Amniotic stem cell (primary cell): ENCODE measurements around the gene FGFR3.

Source experiments
- DNase-seq: peaks from one replicate; lab custom pipeline; 2025; lab: John Stamatoyannopoulos, UW

The FGFR3 gene

DNA sequence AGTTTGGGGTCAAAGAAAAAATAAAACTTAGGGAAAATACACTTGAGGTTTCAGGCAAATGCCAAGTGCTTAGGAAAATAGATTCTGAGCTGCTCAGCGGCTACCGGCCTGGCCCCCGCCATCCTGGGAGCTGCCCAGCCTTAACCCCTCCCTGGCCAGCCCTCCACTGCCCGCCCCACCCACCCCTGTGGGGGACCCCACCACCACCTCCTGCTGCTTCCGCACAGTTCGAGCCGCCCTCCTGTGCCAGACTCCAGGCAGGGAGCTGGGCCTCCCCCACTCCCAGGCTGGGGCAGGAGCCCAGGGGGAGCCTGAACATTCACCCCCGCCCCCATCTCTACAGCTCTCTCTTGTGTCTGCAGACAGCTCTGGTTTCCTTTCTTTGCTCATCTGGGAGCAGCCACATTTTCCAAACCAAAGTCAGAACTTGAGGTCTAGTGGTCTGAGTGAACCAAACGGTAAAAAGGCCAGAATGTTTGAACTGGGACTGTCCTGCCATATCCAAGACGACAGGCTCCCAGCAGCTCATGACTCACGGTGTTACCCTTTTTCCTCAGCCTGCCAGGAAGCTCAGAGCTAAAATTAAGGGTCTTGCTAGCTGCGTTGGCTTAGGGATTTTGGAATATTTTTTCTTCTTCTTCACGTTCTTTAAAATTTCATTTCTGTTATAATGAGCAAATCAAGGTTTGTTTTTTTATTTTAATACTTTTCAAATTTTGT lies 4.7 kb upstream of the FGFR3 start:
- DNase-seq: no peak

DNA sequence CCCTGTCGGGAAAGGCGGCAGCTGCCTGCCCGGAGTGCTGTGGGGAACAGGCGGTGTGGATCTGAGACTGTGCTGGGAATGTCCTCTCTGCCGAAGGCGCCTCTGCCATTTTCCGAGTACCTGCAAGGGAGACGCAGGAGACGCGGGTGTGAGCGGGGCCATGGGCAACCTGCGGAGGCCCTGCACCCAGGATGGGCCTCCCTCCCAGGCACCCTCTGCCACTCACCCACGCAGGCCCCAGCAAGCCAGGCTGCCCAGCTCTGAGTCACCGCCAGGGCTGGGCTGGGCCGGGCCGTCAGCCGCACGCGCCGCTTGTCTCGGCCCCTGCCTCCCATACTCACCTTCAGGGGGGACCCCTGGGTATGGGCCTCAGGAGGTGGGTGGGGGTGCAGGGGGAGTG lies 3.5 kb upstream of the FGFR3 start:
- no peak for DNase-seq

DNA sequence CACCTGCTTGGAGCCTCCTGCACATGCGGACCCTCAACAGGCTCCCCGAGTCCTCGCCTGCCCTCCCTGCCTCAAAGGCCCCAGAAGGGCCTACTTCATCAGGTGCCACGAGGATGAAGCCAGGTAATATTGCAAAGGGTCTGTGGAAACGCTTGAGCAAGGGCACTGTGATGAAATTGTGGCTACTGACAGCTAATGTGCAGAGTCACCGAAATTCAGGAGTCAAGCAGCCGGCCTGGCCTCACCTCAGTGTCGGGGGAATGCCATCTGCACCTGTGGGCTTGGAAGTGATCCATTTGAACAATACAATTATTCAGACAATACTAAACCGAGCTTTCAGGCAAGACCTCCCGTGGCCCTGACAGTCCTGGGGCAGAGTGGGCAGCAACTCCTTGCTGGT lies 3.1 kb upstream of the FGFR3 start:
- no peak for DNase-seq

- no peak for DNase-seq
Measured at GRCh38 chr4:1792158-1792831, 798 bp upstream of the FGFR3 start.

- DNase-seq: no peak
Measured at GRCh38 chr4:1793496-1793840, 375 bp downstream of the FGFR3 start.

- DNase-seq: no peak
Measured at GRCh38 chr4:1793940-1794808, 1.1 kb downstream of the FGFR3 start.

GRCh38 chr4:1794809-1795298 lies 1.8 kb downstream of the FGFR3 start:
- DNase-seq: no peak

DNA sequence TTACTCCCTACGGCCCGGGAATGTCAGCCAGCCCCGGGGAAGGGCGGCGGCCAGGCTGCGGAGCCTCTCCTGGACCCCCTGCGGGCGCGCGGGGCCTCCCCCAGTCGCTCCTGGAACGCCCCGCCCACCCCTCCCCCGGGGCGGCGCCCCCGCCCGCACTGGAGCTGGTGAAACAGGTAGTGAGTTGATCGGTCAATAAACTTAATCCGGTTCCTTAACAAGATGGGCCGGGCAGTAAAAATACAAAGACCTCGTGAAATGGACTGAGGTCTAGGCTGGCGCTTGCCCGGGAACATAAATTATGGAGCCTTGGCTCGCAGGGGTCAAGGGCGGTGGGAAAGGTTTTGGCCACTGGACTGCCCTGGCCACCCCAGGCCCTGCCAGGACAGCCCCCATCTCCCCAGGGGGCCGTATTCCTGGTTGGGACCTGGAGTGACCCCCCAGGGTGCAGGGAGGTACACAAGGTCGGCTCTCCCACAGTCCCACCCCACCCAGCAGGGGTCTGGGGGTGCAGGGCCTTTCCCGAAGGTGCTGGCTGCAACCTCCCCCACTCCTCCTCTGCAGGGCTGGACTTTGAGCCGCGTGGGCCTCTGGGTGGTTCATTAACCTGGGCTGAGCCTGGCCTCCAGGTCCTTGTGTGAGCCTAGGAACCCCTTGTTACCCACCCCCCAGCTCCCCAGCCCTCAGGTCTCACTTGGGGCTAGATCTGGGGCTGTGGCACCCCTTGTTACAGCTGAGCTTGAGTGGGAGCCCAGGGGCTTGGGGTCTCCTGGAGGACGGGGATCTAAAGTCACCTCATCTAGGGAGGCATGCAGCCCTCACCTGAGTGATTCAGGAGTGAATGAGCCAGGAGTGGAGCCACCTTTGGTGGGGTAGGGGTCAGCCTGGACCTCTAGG lies 2.5 kb downstream of the FGFR3 start:
- DNase-seq: no peak

DNA sequence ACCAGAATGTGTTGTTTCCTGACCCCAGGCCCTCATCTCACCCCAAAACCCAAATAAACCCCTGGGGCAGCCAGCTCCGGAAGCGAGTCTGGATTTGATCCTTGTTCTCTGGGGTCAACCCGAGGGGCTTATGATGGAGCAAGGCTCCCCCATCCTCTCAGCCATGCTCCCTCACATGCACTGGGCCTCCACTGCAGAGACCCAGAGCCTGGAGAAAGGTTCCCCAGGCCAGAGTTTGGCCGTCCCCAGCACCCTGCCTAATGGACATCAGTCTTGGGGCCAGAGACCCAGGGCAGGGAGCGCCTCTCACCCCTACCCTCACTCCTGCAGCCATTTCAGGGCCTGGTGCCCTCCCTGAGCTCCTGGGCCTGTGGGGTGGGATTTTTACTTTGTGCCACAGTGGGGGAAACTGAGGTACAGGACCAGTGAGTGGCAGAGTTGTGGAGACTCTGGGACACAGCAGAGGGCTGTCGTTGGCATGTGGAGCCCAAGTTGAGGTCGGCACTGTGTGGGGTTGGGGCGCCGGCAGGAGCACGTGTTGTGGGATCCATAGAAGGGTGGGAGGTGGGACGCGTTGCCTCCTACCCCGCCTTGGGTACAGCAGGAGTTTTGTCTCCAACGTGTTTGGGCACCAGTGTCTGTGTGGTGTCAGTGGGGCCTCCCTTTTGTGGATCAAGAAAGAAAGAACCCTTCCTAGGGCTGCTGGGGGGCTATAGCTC lies 3.6 kb downstream of the FGFR3 start:
- no peak for DNase-seq

- DNase-seq: no peak
Measured at GRCh38 chr4:1797298-1797860, 4.3 kb downstream of the FGFR3 start.

DNA sequence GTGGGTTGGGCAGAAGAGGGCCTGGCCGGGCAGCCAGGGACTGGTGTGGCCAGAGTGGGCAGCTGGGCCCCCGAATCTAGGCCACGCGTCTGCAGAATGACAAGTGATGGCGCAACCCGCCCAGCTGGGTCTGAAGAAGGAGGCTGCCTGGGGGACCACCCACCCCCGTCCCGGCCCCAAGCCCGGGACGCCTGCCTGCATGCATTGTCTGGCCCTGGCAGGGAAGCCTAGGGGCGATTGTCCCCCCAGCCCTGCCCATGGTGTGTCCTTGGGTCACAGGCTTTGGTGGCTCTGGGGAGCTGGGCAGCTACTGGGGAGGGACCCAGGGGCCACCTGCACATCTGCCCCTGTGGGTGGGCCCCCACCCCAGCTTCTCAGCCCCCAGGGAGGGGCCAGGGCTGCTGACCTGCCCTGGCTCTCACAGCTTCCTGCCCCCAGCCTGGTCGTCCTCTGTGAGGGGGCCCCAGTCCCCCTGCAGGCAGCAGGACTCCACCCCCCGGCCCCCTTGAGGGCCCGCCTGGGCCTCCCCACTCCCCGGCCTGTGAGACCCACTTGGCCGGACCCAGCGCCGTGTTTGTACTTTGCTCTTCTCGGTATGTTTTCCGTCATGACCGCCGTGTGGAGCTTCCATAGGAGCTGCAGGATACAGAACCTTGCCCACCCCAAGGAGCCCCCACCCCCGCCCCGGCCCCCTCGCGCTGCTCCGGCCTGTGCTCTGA lies 4.9 kb downstream of the FGFR3 start:
- no peak for DNase-seq

DNA sequence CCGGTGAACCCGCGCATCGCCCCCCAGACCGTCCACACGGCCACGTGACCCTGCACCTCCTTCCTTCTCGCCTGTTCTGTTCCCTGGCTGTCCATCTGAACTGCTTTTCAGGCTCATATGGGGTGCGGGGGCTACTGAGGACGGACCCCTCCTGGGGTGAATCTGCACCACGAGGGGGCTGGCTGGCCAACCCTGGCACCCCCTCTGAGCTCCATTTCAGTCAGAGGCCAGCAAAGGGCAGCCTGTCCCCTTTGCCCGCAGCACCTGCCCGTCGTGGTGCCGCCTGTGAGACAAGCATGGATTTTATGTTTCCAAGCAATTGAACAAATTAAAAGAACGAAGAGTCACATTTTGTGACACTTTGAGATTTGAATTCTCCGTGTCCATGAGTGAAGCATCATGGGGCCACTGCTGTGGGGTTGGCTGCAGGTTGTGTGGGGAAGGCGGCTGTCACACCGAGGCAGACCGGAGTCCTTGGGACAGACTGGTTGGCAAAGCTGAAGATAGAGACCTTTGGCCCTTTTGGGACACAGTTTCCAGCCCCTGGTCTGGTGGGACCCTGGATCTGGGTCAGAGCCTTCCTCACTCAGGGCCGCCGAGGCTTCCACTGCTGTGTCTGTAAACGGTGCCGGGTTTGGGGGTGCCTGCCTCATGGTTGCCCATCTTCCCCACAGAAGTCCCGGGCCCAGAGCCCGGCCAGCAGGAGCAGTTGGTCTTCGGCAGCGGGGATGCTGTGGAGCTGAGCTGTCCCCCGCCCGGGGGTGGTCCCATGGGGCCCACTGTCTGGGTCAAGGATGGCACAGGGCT lies 5.7 kb downstream of the FGFR3 start:
- DNase-seq: no peak

- DNase-seq: no peak
Measured at GRCh38 chr4:1799387-1800375, 6.6 kb downstream of the FGFR3 start.

- DNase-seq: no peak
Measured at GRCh38 chr4:1800805-1801204, 7.7 kb downstream of the FGFR3 start.

DNA sequence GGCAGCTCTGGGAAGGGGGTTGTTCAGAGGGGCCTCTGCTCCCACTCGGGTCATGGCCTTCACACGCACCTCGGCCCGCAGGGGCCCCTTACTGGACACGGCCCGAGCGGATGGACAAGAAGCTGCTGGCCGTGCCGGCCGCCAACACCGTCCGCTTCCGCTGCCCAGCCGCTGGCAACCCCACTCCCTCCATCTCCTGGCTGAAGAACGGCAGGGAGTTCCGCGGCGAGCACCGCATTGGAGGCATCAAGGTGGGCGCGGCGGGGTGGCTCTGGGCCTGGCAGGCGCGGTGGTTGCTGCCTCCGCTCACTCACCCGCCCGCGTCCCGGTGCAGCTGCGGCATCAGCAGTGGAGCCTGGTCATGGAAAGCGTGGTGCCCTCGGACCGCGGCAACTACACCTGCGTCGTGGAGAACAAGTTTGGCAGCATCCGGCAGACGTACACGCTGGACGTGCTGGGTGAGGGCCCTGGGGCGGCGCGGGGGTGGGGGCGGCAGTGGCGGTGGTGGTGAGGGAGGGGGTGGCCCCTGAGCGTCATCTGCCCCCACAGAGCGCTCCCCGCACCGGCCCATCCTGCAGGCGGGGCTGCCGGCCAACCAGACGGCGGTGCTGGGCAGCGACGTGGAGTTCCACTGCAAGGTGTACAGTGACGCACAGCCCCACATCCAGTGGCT lies 8.3 kb downstream of the FGFR3 start:
- DNase-seq: no peak

DNA sequence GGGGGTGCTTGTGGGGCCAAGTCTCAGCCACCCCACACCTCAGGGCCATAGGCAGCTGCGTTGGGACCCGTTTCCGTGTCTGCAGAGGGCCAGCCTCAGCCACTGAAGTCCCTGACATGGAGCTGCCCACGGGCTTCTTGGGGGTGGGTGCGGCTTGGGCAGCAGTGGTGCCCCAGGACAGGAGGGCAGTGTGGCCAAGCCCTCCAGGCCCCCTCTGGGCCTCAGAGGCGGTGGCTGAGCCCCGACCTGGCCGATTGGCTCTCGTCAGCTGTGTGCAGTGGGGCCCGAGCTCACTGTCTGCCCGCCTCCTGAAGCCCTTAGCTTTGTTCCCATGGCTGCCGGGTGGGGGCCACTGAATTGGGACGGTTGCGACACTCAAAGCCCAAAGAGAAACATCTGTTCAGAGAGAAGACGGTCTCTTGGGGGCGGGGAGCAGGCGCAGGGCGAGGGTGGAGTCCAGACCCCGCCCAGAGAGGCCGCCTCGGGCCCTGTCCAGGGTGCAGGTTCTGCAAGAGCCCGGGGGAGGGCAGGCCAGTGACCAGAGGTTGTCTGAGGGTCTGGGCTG lies 9.1 kb downstream of the FGFR3 start:
- no peak for DNase-seq
